GM12865 (cell line): ENCODE measurements around the gene TNFSF12.

Experiments
- DNase-seq: peaks from one replicate; pipeline ENCODE4 v3.0.0; 2010; ENCODE audit warnings: low read depth
- H3K4me3 ChIP-seq: 2 replicates; pipeline ENCODE4 v1.5.1; 2011; ENCODE audit warnings: mild to moderate bottlenecking, low read depth, low read length, control low read depth
- CTCF ChIP-seq: IDR thresholded peaks from 2 replicates; pipeline ENCODE4 v1.5.1; 2011; ENCODE audit warnings: low read length, control low read depth, low read depth, inconsistent platforms; ENCODE audit not compliant: insufficient read depth; ENCODE audit errors: missing control alignments

TNFSF12 gene

GRCh38 chr17:7548585-7549400 lies at the start of gene TNFSF12:
TSS of gene TNFSF12 (plus strand) at chr17:7549058. CDS start at chr17:7549154, 96 bp downstream.
- H3K4me3 ChIP-seq: peak within 1 kb of the TSS; percentile 46
- no peak for TF ChIP-seq CTCF
- DNase-seq: no peak

- no peak for TF ChIP-seq CTCF
- no peak overlapping the region for H3K4me3 ChIP-seq
- no peak for DNase-seq
These were observed 49.7 kb upstream of the TNFSF12 start for GRCh38 chr17:7499161-7499560.

GRCh38 chr17:7501729-7502128 lies 47.1 kb upstream of the TNFSF12 start:
- no peak overlapping the region for H3K4me3 ChIP-seq
- no peak for TF ChIP-seq CTCF
- DNase-seq: no peak

GRCh38 chr17:7502171-7502847 lies 46.5 kb upstream of the TNFSF12 start:
- H3K4me3 ChIP-seq: no peak overlapping the region
- no peak for TF ChIP-seq CTCF
- DNase-seq: no peak

GRCh38 chr17:7502987-7503386 lies 45.9 kb upstream of the TNFSF12 start:
- no peak overlapping the region for H3K4me3 ChIP-seq
- peak; percentile 5 for TF ChIP-seq CTCF
- no peak for DNase-seq

- TF ChIP-seq CTCF: no peak
- no peak overlapping the region for H3K4me3 ChIP-seq
These were observed 45.3 kb upstream of the TNFSF12 start for GRCh38 chr17:7503521-7503920.

More at GRCh38 chr17:7503521-7503920, 45.3 kb upstream of the TNFSF12 start:
- no peak for DNase-seq
